ENCODE results near the gene DPH1.

The DPH1 gene

GRCh38 chr17:2084766-2085647 lies 55.1 kb downstream of the DPH1 start:
- no peak for DNase-seq

DNA sequence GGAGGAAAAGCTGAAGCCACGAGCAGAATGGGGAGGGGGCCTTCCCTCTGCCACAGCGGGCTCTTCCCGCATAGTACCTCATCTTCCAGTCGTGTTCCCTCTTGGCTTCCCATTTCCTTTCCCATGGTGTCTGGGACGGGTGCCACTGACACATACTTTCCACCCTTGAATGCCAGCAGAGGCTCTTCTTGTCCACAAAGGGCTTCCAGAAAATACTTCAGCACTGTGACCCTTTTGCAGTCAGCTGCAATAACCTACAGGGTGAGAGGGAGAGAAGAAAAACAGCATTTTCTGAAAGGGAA lies 55.6 kb downstream of the DPH1 start:
- DNase-seq: no peak

GRCh38 chr17:2086306-2086705 lies 56.4 kb downstream of the DPH1 start:
- no peak for DNase-seq

DNA sequence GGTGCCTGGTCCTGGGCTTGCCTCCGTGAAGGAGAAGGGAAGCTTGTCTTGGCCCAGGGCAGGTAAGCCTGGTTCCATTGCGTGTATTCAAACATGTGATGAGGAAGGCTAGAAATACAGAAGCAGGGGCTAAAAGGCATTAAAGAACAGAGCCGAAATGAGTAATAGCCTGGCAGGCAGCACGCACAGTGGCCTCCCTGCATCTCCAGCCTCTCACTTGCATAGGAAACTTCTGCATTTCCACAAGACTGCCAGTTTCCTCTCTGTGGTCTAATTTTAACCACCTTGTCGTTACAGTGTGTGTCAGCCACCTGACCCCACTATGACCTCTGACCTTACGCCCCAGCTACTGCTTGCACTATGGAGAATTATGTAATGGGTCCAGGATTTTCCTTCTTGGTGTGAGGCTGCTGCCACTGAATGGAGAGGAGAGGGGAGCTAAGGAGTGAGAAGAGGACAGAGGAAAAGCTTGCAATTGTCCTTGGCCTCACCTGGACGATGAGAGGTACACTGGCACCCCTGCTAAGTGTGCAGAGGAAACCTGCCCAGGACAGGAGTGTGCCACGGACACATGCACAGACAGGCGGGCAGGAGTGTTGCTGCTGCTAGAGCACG lies 57.8 kb downstream of the DPH1 start:
- DNase-seq: peak; percentile 63

DNA sequence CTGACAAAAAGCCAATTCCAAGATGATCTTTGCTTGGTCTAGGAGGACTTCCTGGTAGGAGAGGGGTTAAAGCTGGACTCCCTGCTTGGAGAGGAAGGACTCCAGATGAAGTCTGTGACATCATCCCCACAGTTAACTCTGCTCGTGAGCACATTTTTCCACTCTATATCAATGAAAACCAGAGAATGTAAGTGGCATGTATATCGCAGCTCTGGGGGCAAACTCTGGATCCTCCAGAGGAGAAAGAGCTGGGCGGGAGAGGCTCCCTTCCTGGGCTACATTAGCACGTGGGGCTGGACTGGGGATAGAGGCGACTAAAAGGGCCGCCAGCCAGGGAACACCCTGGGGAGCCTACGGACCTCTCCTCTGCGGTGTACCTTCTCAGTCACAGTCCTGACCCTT lies 59.1 kb downstream of the DPH1 start:
- no peak for DNase-seq

- no peak for DNase-seq
Observed at GRCh38 chr17:2090210-2090641, 60.3 kb downstream of the DPH1 start.

DNA sequence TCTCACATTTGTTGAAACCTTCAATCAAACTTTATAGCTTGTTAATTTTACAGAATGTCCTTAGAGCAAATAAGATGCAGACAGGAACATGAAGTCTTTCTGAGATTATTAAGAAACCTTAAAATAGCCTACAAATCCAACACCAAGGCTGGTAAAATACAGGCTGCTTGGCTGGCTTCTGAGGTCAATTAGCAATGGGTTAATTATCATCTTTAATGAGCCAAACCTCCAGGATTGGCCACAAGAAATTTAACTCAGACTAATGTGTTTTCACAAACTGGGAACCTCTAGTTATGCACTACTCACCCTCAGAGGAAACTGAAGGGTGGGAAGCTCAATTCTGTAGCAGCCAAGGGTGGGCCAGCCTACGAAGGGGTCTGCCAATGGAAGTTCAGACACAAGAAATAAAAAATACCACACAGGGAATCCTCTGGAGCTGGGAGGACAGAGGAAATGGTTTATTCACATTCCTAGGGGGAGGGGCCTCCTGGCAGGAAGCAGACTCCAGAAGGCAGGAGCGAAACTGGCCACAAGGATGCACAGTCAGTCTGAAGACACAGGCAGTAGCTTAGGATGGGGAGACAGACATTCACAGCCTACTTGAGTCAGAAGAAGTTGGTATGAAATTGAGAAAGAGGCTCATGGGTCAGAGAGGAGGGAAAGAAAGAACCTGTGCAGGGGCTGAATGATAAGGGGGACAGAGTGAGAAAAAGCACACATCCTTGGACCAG lies 61.0 kb downstream of the DPH1 start:
- DNase-seq: no peak

GRCh38 chr17:2092253-2092652 lies 62.3 kb downstream of the DPH1 start:
- no peak for DNase-seq

DNA sequence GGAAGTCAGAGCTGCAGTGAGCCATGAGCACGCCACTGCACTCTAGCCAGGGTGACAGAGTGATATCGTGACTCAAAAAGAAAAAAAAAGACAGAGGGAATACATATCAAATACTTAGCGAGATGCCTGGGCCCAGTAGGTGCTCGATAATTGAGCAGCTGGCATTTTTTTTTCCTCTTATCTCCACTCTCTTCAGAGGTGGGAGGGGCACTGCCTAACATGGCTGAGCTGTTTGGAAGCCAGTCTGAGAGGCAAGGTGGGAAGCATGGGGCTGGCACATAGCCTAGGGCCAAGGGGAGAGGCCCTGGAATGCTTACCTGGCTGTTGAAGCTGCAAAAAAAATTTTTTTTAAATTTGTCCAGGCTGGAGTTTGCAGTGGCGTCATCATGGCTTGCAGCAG lies 63.4 kb downstream of the DPH1 start:
- DNase-seq: no peak
